ENCODE results near the gene ERVK3-1. TPM values are rescaled to one million over a fixed set of nuclear protein-coding genes. Genes with fewer than 3 reads are reported as not detected.

Gene ERVK3-1
- total RNA-seq, 2 donors from 2014 or later: 39.6 to 54.2 TPM

DNA sequence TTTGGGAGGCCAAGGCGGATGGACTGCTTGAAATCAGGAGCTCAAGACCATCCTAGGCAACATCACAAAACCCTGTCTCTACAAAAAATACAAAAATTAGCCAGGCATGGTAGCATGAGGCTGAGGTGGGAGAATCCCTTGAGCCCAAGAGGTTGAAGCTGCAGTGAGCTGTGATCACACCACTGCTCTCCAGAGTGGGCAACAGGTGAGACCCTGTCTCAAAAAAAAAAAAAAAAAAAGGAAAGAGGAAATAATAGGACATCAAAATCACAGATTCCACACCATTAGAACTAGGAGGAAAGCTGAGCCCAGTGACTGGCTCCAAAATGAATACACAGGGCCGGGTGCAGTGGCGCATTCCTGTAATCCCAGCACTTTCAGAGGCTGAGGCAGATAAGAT, 29.6 kb upstream of the ERVK3-1 start:
- intact Hi-C loops (cut with DNase I): no loop called here
- WGBS, 2 donors: 96 to 100% methylated on average over 3 of the region's 3 CpGs
- H3K4me1 ChIP-seq: peaks cover 20% of the 10 kb centered on the region
- no peak overlapping the region for H3K27ac ChIP-seq
- H3K36me3 ChIP-seq (replicated peaks in 1 of 2; ENCODE audit: insufficient read depth in 1 of 2, low read depth in 2 of 2): no peaks in the 10 kb centered on the region
- no peak for ATAC-seq
- no peaks in the 10 kb centered on the region for H3K27me3 ChIP-seq
- peaks cover 0 to 15% (median 0%) of the 10 kb centered on the region in 3 donors for H3K9me3 ChIP-seq
- no peak for DNase-seq
- H3K4me3 ChIP-seq: no peak overlapping the region
- no peak for TF ChIP-seq POLR2A (IDR thresholded peaks at IDR 0.05)
- TF ChIP-seq, protein P1, sequence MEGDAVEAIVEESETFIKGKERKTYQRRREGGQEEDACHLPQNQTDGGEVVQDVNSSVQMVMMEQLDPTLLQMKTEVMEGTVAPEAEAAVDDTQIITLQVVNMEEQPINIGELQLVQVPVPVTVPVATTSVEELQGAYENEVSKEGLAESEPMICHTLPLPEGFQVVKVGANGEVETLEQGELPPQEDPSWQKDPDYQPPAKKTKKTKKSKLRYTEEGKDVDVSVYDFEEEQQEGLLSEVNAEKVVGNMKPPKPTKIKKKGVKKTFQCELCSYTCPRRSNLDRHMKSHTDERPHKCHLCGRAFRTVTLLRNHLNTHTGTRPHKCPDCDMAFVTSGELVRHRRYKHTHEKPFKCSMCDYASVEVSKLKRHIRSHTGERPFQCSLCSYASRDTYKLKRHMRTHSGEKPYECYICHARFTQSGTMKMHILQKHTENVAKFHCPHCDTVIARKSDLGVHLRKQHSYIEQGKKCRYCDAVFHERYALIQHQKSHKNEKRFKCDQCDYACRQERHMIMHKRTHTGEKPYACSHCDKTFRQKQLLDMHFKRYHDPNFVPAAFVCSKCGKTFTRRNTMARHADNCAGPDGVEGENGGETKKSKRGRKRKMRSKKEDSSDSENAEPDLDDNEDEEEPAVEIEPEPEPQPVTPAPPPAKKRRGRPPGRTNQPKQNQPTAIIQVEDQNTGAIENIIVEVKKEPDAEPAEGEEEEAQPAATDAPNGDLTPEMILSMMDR (IDR thresholded peaks at IDR 0.05): no peak

DNA sequence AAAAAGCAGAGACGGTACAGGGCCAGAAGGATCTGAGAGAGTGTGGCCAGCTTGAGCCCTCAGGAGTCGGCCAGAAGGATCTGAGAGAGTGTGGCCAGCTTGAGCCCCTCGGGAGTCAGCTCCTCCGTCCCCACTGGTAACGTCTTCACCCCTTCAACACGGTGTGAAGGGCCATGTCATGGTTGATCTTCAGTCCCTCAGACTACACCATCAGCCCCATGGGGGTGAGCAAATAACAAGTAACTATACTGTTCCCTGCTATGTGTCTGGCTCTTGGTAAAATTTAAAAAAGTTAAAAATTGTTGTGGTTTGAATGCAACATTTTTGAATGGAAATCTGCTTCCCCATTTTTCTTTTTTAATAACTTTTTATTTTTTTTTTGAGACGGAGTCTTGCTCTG, 28.0 kb upstream of the ERVK3-1 start:
- H3K4me1 ChIP-seq: peaks cover 20% of the 10 kb centered on the region
- DNase-seq: no peak
- TF ChIP-seq, protein P1 (IDR thresholded peaks at IDR 0.05): no peak
- TF ChIP-seq POLR2A (IDR thresholded peaks at IDR 0.05): no peak
- peaks cover 0 to 1% (median 0%) of the 10 kb centered on the region in 3 donors for H3K9me3 ChIP-seq
- no peak for ATAC-seq
- H3K27me3 ChIP-seq: no peaks in the 10 kb centered on the region
- intact Hi-C loops (cut with DNase I): no loop called here
- H3K36me3 ChIP-seq (replicated peaks in 1 of 2; ENCODE audit: insufficient read depth in 1 of 2, low read depth in 2 of 2): no peaks in the 10 kb centered on the region
- no peak overlapping the region for H3K27ac ChIP-seq
- 89 to 95% methylated on average over 7 of the region's 7 CpGs for WGBS, 2 donors
- H3K4me3 ChIP-seq: no peak overlapping the region

DNA sequence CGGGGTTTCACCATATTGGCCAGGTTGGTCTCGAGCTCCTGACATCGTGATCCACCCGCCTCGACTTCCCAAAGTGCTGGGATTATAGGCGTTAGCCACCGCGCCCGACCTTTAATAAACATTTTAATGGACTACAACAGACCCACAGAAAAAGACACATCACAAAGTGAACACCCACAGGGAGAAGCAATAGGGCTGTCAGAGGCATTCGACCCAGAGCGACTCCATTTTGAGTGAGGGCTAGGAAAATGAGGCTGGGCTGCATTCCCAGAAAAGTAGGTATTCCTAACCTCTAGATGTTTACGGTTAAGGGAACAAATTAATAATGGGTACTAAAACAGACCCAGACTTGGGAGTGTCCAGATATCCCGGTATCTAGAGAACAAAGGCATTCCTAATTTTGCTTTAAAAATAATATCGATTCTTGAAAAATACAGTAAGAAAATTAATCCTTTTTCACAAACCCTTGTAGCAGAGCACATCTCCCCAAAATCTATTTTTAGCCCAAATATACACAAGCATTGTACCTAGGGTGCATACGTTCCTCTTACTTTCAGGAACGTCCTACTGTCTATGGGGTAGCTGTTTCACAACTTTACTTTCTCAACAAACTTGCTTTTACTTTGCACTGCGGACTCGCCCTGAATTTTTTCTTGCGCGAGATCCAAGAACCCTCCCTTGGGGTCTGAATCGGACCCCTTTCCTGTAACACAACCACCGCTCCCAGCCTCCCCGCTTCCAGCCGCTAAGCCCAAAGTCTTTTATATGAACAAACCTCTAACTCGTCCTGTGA, 27.2 kb upstream of the ERVK3-1 start:
- Histone ChIP-seq H3K27me3 (no peaks in the 10 kb centered on the region), H3K36me3 (replicated peaks in 1 of 2; ENCODE audit: insufficient read depth in 1 of 2, low read depth in 2 of 2) (no peaks in the 10 kb centered on the region), H3K9me3 (no peaks in the 10 kb centered on the region), H3K27ac (peak overlapping the region; percentile 56 to 86 (median 75)), H3K4me3 (peak overlapping the region; percentile 44 to 91), H3K4me1 (peaks cover 20% of the 10 kb centered on the region)
- TF ChIP-seq, protein P1 (IDR thresholded peaks at IDR 0.05): no peak
- intact Hi-C loops (cut with DNase I): no loop called here
- no peak for DNase-seq
- no peak for ATAC-seq
- 38 to 41% methylated on average over 25 of the region's 25 CpGs for WGBS, 2 donors

DNA sequence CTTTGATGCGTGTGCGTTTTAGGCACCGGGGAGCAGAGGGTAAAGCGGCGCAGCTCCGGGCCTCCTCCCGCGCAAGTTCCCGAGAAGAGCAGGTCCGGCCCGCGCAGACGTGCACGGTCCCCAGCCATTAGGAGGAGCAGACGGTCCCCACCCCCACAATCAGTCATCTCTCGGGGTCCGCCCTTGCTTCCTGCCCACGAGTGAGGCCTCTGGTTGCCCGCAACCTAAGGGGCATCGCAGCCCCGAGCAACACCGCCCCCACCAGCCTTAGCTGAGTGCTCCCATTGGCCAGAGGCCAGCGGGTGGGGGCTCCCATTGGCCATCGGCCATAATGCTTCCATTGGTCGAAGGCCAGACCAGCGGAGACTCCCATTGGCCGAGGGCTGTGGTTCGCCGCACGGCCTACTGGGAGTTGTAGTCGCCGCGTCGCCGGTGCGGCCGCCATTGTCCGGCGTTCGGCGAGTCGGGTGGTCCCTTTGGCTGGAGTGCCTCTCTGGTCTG, 26.6 kb upstream of the ERVK3-1 start, which contains the start of gene ZNF8:
TSS of gene ZNF8 (plus strand) at position 415 of the 501 bp plus-strand sequence. CDS start 127 bp downstream, outside the sequence.
- Histone ChIP-seq H3K4me3 (peak within 1 kb of the TSS; percentile 44 to 91), H3K9me3 (no peaks in the 10 kb centered on the region), H3K27ac (peak within 1 kb of the TSS; percentile 56 to 86 (median 75)), H3K36me3 (replicated peaks in 1 of 2; ENCODE audit: insufficient read depth in 1 of 2, low read depth in 2 of 2) (no peaks in the 10 kb centered on the region), H3K4me1 (peaks cover 20% of the 10 kb centered on the region), H3K27me3 (no peaks in the 10 kb centered on the region)
- peak; percentile 96 for ATAC-seq
- peak; percentile 35 to 77 (median 74) for TF ChIP-seq POLR2A (IDR thresholded peaks at IDR 0.05)
- TF ChIP-seq, protein P1 (IDR thresholded peaks at IDR 0.05): peak in 2 of 7 experiments; percentile 7 to 24
- DNase-seq: peak; percentile 95 to 98 (median 96)
- 0% methylated on average over 3 to 38 of the region's 42 CpGs for WGBS, 2 donors
- intact Hi-C loops (cut with DNase I): no loop called here
